Inflammatory macrophage treated with lipopolysaccharide for 4 hours (primary cell): Measurements from ENCODE around the gene IRF2BPL.
"Not testable (repeated sequence)": the region's sequence is repeated elsewhere in the genome, so short reads cannot be mapped to it uniquely, and the experiment has no call there.

Experiments
- DNase-seq: peaks from one replicate; pipeline ENCODE4 v3.0.0-alpha.2; 2020

Gene IRF2BPL

DNA sequence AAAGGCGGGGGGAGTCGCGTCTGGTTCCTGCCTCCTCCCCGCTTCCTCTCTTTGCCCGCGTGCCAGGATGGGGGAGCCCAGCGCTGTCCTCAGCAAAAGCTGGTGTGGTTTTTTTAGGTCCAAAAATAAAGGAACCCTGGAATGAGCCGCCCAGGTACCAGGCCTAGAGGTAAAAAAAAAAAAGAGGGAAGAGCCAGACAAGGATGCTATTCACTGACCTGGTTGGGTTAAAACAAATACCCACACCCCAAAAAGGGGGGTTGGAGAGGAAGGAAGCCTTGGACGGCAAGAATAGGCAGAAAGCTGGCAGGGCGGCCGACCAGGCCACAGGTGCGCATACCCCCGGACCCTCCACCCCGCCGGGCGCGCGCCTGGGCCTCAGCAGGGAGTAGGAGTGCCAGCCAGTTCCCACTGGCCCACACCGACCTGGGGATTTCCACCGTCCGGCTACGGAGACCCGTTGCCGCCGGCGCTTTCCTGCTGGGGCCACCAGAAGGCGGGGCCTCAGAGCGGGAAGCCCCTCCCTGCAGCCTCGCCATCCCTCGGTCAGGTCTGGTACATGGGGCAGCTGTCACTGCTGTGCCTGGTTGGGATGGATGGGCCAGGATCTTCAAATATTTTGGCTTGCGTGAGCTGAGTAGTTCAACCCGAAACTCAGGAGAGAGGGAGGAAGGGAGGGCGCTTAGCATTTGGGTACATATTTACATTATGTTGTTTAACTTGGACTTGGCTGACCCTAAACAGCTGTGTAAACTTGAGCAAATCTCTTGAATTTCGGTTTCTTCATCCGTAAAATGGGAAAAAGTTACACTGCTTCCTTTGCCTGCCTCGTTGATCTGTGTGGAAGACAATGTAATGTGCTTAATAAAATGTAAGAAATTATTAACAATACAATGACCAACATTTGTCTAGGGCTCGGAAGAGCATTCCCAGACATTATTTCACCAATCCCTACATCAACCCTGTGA is 5.4 kb upstream of the IRF2BPL start:
- peak; percentile 86 for DNase-seq

GRCh38 chr14:77032844-77033621 is 4.5 kb upstream of the IRF2BPL start:
- DNase-seq = peak; percentile 88

GRCh38 chr14:77032491-77032843 is 4.0 kb upstream of the IRF2BPL start:
- no peak for DNase-seq

GRCh38 chr14:77031759-77032490 is 3.4 kb upstream of the IRF2BPL start:
- peak; percentile 57 for DNase-seq

DNA sequence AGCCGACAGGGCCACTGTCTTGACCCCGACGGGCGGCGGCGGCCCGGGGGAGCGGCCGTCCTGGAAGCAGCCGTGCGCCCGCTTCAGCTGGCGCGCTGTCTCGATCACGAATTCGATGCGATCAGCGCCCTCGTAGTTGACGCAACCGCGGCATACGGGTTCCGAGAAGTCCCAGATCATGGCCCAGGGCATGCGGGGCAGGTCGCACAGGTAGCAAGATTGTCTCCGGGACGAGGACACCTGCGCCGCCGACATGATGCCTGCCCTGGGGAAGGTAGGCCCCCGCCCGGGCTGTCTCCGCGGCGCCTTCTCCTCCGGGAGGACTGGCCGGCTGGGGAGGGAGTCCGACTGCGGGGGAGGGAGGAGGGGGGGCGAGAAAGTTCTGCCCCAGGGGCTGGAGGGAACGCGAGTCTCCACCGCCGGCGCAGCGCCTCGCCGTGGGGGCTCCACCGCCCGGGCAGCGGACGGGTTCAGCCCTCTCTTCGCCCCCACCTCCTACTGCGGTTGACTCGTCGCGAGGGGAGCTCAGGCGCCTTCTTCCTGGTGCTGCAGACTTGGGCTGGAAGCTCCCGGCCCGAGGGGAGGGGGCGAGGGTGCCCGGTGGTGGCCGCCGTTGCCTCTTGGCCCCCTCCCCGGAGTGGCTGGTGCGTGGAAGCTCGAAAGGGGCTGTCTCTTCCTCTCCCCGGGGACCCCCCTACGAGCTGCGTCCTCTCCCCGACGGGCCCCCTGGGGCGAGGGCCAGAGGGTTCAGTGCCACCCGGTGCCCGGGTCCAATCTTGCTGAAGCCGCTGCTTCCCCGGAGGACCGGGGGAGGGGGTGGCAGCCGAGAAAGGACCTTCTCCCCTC is 747 bp downstream of the IRF2BPL start:
- peak; percentile 65 for DNase-seq

DNA sequence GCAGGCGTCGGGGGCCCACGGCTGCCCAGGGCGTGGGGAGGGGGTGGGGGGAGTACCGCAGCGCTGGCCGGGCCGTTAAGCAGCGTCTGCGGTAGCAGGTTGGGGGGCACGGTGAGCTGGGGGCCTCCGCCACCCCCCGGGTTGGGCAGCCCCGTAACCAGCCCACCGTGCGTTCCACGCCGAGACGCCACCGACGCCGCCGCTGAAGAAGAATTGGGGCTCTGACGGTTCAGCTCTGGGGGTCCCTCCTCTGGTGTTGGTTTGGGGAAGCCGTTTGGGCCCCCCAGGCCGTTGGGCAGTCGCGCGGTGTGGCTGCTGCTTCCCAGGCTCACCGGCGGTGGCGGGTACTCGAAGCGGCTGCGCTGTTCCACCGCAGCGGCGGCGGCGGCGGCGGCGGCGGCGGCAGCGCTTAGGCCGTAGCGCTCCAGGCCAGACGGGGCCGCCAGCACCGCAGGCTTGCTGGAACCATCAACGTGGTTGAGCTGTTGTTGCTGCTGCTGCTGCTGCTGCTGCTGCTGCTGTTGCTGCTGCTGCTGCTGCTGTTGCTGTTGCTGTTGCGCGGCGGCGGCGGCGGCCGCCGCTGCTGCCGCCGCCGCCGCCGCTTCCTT is 1.5 kb downstream of the IRF2BPL start:
- peak; percentile 65 for DNase-seq

- DNase-seq = no peak
Observed at GRCh38 chr14:77026166-77026929, 2.2 kb downstream of the IRF2BPL start.

- DNase-seq = no peak
Observed at GRCh38 chr14:77025744-77026165, 2.8 kb downstream of the IRF2BPL start.

DNA sequence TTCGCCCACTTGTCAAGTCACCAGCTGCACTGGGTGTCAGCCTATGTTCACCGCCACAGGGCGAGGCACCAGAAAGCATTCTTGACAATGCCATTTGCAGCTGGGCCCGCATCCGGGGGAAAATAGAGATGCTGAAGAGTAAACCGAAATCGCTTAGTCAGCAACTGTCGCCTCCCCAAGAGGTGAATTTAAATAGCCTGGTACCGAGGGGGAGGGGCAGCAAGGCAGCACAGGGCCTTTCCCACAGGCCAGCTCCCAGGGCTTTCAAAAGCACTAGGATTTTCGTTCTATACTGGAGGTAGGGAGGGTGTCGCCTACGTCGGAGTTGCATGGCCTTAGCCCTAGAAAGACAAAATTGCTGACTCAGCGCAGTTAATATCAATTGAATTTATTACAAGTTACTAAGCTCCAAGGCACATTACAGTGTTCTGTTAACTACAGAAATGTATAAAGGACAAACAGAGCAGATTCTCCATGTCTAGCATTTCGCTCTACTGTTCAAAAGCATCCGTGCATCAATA is 4.3 kb downstream of the IRF2BPL start:
- no peak for DNase-seq

DNA sequence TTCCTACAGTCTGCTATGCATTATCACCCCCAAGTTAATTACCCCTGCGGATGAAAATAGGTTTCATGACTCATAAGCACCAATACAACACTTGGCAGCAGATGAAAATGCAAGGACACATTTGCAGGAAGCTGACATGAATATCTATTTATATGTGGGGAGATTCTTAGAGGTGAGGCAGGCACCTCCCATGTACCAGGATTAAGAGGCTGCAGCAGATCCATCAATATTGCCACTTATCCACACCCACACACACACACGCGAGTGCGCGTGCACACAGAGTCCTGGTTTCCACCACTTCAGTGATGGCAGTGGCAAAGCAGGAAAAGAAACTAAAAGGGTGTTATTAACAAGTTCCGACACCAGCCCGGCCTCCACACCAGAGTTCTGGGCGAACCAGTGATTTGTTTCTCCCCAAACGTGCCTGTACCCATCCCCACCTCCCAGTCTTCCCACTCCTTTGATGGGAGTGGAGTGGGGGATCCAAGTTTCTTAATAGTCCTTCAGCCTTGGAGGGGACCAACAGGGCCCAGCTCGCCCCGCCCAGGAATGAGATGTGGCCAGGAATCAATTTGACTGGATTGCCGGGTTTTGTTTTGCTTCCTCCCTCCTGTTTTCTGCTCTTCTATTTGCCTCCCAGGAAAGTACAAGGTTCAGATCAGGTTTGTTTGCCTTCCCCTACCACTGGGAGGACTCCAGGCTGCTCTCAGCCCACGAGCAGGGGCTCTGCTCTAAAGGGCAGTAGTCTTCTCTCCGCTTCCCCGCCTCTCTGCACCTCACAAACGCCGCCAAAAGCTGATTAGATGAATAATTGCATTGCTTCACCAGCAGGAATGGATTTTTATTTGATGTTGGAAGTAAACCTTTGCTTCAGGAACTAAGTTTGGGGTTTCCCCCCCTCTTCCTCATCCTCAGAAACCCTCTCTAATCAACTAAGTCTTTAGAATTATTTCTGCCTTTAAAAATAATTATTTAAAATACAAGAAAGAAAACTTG is 5.2 kb downstream of the IRF2BPL start:
- DNase-seq = no peak

GRCh38 chr14:77022236-77022852 is 6.2 kb downstream of the IRF2BPL start:
- DNase-seq = no peak

GRCh38 chr14:77021424-77021823 is 7.1 kb downstream of the IRF2BPL start:
- not testable (repeated sequence) for DNase-seq

DNA sequence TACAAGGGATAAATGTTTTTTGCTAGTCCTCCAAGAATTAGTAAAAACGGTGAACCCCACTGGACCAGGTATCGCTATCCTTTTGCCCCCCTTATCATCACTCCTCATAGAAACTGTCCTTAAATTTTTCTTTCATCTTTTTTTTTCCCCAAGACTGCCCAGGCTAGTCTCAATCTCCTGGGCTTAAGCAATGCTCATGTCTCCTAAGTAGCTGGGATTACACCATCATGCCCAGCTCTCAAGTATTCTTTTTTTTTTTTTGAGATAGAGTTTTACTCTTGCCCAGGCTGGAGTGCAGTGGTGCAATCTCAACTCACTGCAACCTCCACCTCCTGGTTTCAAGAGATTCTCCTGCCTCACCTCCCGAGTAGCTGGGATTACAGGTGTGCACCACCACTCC is 9.7 kb downstream of the IRF2BPL start:
- peak; percentile 36 for DNase-seq

- DNase-seq = no peak
Observed at GRCh38 chr14:77017666-77018065, 10.8 kb downstream of the IRF2BPL start.

DNA sequence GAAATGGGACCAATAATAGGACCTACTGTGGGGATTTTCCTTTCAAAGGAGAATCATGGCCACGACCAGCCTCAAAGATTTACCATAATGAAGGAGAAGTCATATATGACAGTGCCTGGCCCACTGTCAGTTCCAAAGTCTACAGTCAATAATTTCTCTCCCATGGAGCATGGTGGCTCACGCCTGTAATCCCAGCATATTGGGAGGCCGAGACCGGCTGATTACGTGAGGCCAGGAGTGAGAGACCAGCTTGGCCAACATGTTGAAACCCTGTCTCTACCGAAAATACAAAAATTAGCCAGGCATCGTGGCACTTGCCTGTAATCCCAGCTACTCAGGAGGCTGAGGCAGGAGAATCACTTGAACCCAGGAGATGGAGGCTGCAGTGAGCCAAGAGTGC is 13.8 kb downstream of the IRF2BPL start:
- DNase-seq = no peak

DNA sequence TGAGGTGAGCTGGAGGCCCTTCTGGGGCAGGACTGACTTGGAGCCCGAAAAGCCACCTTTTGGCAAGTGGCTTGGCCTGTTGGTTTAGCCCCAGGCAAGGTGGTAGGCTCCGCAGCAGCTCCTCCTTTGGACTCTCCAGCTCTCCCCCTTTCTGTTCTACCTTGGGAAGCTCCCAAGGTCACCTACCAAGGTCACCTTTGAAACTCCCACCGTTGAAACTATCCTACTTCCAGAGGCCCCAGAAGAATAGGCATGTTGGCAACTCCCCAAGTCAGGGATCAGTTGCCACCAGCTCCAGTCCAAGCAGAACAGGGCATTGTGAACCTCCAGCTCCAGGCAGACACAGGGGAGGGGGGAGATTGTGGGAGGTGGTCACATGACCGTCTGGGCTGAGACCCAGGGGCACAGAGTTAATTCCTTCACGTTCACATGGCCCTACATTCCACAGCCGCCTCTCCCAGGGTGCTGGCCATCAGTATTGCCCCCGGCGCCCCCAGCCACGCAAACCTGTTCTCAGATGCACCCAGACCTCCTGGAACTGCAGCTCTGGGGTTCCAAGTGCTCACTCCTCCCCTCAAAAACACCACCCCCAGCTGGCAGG is 14.4 kb downstream of the IRF2BPL start:
- no peak for DNase-seq

DNA sequence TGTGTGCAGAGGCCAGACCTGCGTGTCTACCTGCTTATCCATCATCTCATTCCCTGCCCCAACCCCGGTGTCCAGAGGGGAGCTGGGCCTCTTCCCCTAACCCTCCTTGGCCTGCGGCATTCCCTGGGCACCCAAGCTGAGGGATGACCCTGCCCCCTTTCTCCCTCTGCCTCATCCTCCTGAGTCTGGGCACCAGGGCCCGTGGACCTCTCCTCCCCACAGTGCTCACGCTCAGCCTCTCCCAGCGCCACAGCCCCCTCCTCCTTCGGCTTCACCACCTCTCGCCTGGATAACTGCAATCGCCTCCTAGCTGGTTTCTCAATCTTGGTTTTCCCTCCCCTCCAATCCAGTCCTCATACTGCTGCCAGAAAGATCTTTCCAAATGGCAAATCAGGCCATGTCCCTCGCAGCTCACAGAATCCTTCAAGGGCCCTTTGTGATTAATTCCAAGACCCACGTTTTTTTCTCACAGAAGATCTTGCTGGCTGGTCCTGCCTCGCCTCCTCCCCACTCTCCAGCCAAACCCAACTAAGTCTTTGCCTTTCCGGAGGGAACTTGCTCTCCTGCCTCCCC is 16.2 kb downstream of the IRF2BPL start:
- no peak for DNase-seq

DNA sequence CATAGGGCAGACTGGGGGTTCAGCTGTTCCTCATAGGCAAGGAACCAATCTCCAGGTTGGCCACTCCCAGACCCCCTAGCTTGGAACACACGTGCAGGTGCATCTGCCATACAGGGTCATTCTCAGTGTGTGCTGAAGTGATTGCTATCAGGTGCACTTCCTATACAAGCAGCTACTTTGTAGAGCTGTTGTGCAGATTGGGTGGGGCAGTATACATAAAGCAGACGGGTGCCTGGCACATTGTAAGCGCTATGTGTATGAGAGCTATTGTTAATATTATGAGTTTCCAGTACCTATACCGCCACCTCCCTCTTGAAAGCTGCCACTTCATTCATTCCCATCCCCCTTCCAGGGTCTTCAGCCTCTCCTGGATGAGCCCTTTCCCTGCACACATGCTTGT is 17.3 kb downstream of the IRF2BPL start:
- DNase-seq = no peak
